Endothelial cell of umbilical vein (primary cell): Measurements from ENCODE around the gene AIG1. TPM values are rescaled to one million over a fixed set of nuclear protein-coding genes. Genes with fewer than 3 reads are reported as not detected.

Experiments
- BruUV-seq: library from RNA; stranded (reverse); fragments of 400-500 nt; replicated peaks from 2 replicates; lab custom pipeline; 2021; lab: Mats Ljungman, UMichigan
- CTCF ChIA-PET: fragments of 300-600, 350-600 bp; sonication (Branson Sonifier 250); formaldehyde crosslinking; loops from one replicate; lab custom pipeline; 2021; ENCODE audit warnings: antibody characterized with exemption, inconsistent platforms; lab: Charles Lee
- POLR2A ChIA-PET: fragments of 300-600, 350-600 bp; sonication (Branson Sonifier 250); formaldehyde crosslinking; loops from one replicate; lab custom pipeline; 2021; ENCODE audit warnings: antibody characterized with exemption, inconsistent platforms; lab: Charles Lee
- DNase-seq: peaks from one replicate; pipeline ENCODE4 v3.0.0-alpha.2; 2011; ENCODE audit warnings: low read depth, low spot score
- FAIRE-seq: peaks from 2 replicates; lab custom pipeline; 2011; peaks lifted over from hg19 to GRCh38; lab: Jason Lieb, UNC
- H2AFZ ChIP-seq: 2 replicates; pipeline ENCODE4 v1.6.0; 2012; ENCODE audit warnings: low read depth, low read length, control low read depth, inconsistent platforms
- H3K27ac ChIP-seq: 2 replicates; pipeline ENCODE4 v1.5.1; 2011; ENCODE audit warnings: low read depth, mild to moderate bottlenecking, control low read depth, low read length, moderate library complexity; ENCODE audit not compliant: insufficient read depth
- H3K27me3 ChIP-seq, 2 experiments: 2 replicates each; pipeline versions ENCODE4 v1.6.0 to v1.6.1; 2011; ENCODE audit warnings: low read length in 2 of 2, mixed read lengths in 1 of 2; ENCODE audit not compliant: control insufficient read depth in 2 of 2, insufficient read depth in 2 of 2
- H3K36me3 ChIP-seq, 2 experiments: 2 replicates in 1 of 2; 3 replicates in 1 of 2; pipeline ENCODE4 v1.5.1; 2011; ENCODE audit warnings: low read length in 2 of 2, mild to moderate bottlenecking in 1 of 2, moderate library complexity in 1 of 2; ENCODE audit not compliant: control insufficient read depth in 2 of 2, insufficient read depth in 2 of 2; ENCODE audit errors: extremely low read depth in 1 of 2
- H3K4me1 ChIP-seq: 3 replicates; pipeline ENCODE4 v1.5.1; 2011; ENCODE audit warnings: mild to moderate bottlenecking, low read length; ENCODE audit not compliant: control insufficient read depth, insufficient read depth; ENCODE audit errors: extremely low read depth
- H3K4me2 ChIP-seq: 2 replicates; pipeline ENCODE4 v1.6.1; 2011; ENCODE audit warnings: low read length, control low read depth, mixed read lengths; ENCODE audit not compliant: insufficient read depth
- H3K4me3 ChIP-seq, 3 experiments: fragments of 200-600 bp in 1 of 3; sonication (generic), shearing (Covaris generic) in 1 of 3; replicated peaks in 1 of 3; 2 replicates each; pipeline ENCODE4 v1.5.1; 2011 to 2016; ENCODE audit warnings: control low read depth in 3 of 3, low read length in 3 of 3, mild to moderate bottlenecking in 2 of 3, inconsistent platforms in 1 of 3, low read depth in 1 of 3, moderate library complexity in 1 of 3; ENCODE audit not compliant: insufficient read depth in 1 of 3
- H3K79me2 ChIP-seq: 2 replicates; pipeline ENCODE4 v1.6.0; 2012; ENCODE audit warnings: low read length, inconsistent platforms; ENCODE audit not compliant: control insufficient read depth, insufficient read depth
- H3K9ac ChIP-seq: replicated peaks from 2 replicates; pipeline ENCODE3; 2011; ENCODE audit warnings: low read length, control low read depth; ENCODE audit not compliant: insufficient read depth; ENCODE audit errors: extremely low read depth
- H3K9me1 ChIP-seq: replicated peaks from 3 replicates; pipeline ENCODE4 v1.6.0; 2011; ENCODE audit warnings: mild to moderate bottlenecking, low read length; ENCODE audit not compliant: control insufficient read depth, insufficient read depth; ENCODE audit errors: extremely low read depth
- H3K9me3 ChIP-seq: replicated peaks from 2 replicates; pipeline ENCODE4 v1.5.1; 2012; ENCODE audit warnings: low read length, inconsistent platforms; ENCODE audit not compliant: control insufficient read depth, insufficient read depth
- H4K20me1 ChIP-seq: replicated peaks from 2 replicates; pipeline ENCODE3; 2011; ENCODE audit warnings: mild to moderate bottlenecking, low read length; ENCODE audit not compliant: control insufficient read depth, insufficient read depth; ENCODE audit errors: extremely low read depth
- CTCF ChIP-seq, 2 donors: IDR thresholded peaks; 1 replicate in 1 of 2; 2 replicates in 1 of 2; pipeline ENCODE4 v1.5.1; 2011; ENCODE audit warnings: low read length in 2 of 2, mild to moderate bottlenecking in 2 of 2, moderate library complexity in 2 of 2, control low read depth in 1 of 2, inconsistent platforms in 1 of 2, low read depth in 1 of 2; ENCODE audit not compliant: insufficient read depth in 1 of 2; ENCODE audit errors: extremely low read depth in 1 of 2
- EZH2 ChIP-seq: IDR thresholded peaks from 2 replicates; pipeline ENCODE4 v1.6.1; 2012; ENCODE audit warnings: borderline replicate concordance, low read depth, mild to moderate bottlenecking, moderate library complexity, low read length, inconsistent platforms; ENCODE audit not compliant: severe bottlenecking
- FOS ChIP-seq: IDR thresholded peaks from 2 replicates; pipeline ENCODE4 v1.6.1; 2011; ENCODE audit warnings: mild to moderate bottlenecking, low read length, moderate library complexity, borderline replicate concordance; ENCODE audit not compliant: insufficient read depth
- GATA2 ChIP-seq: IDR thresholded peaks from 2 replicates; pipeline ENCODE4 v1.7.0; 2011; ENCODE audit warnings: low read depth, mild to moderate bottlenecking, moderate library complexity, mixed read lengths, low read length; ENCODE audit not compliant: insufficient read length, insufficient read depth
- JUN ChIP-seq: IDR thresholded peaks from 2 replicates; pipeline ENCODE4 v1.6.1; 2011; ENCODE audit warnings: borderline replicate concordance, low read depth; ENCODE audit not compliant: insufficient read length, insufficient read depth
- MAX ChIP-seq: IDR thresholded peaks from 2 replicates; pipeline ENCODE4 v1.6.1; 2011; ENCODE audit not compliant: insufficient read depth, insufficient read length
- MYC ChIP-seq: IDR thresholded peaks from one replicate; pipeline ENCODE4 v1.6.1; 2011; ENCODE audit warnings: mild to moderate bottlenecking, low read depth, low read length
- POLR2A ChIP-seq: IDR thresholded peaks from 2 replicates; pipeline ENCODE4 v1.6.1; 2012; ENCODE audit warnings: low read depth, mild to moderate bottlenecking, control low read depth, low read length
- POLR2AphosphoS5 ChIP-seq: IDR thresholded peaks from 2 replicates; pipeline ENCODE4 v1.6.1; 2012; ENCODE audit warnings: low read depth, mild to moderate bottlenecking, control low read depth, low read length, moderate library complexity; ENCODE audit not compliant: insufficient read depth
- dilution Hi-C: fragments of 300-500 bp; cut with MboI; formaldehyde crosslinking; loops from one replicate; pipeline ENCODE4 v1.15.0; 2019; ENCODE audit warnings: low sequenced_read_pairs; ENCODE audit not compliant: extremely low pct_ligation_motif_present
- intact Hi-C: fragments of 100-400 bp; cut with micrococcal nuclease; formaldehyde crosslinking; loops from one replicate; pipeline ENCODE4 v1.10.0; 2022
- polyA plus RNA-seq, 4 experiments: library from polyadenylated mRNA; depleted of rRNA in 3 of 4; stranded (reverse) in 3 of 4; unstranded in 1 of 4; fragments of >200 nt; gene quantifications; 2 replicates each; pipeline versions ENCODE4 v1.2.1 to v1.2.3, GENCODE V29; 2011 to 2012; ENCODE audit warnings: missing spikeins in 1 of 4
- total RNA-seq: library from RNA; stranded (reverse); gene quantifications from 2 replicates; pipeline ENCODE4 v1.2.3, GENCODE V29; 2021

The AIG1 gene
- total and polyA plus RNA-seq, 2 donors (not counting 3 experiments of a cell fraction or from before 2014, with no cell fraction given) = 17.7 to 22.7 TPM

- Histone ChIP-seq H3K4me3 (no peak overlapping the region), H3K9ac (no peak overlapping the region), H3K27ac (no peak overlapping the region), H2AFZ (no peak overlapping the region), H4K20me1 (no peaks in the 10 kb centered on the region), H3K9me1 (no peaks in the 10 kb centered on the region), H3K9me3 (no peaks in the 10 kb centered on the region), H3K4me2 (no peak overlapping the region), H3K79me2 (no peaks in the 10 kb centered on the region), H3K36me3 (no peaks in the 10 kb centered on the region), H3K27me3 (no peaks in the 10 kb centered on the region), H3K4me1 (peaks cover 14% of the 10 kb centered on the region)
- DNase-seq (no peak), FAIRE-seq (no peak)
- no peak for TF ChIP-seq MAX
- TF ChIP-seq MYC = no peak
- TF ChIP-seq GATA2 = no peak
- no peak for TF ChIP-seq EZH2
- TF ChIP-seq POLR2AphosphoS5 = no peak
- TF ChIP-seq POLR2A = no peak
- TF ChIP-seq CTCF (IDR thresholded peaks at IDR 0.05; ENCODE audit: extremely low read depth in 1 of 2, insufficient read depth in 1 of 2, low read depth in 1 of 2, low read length in 2 of 2) = no peak
- no peak for TF ChIP-seq FOS
- TF ChIP-seq JUN = no peak
- no TSS peak for BruUV-seq
- ChIA-PET POLR2A (no interaction called here), CTCF (no interaction called here)
- intact Hi-C loops = no loop called here
- dilution Hi-C loops = no loop called here
Measured at GRCh38 chr6:143322386-143322785, 261.7 kb downstream of the AIG1 start.
